Osteoblast (primary cell): ENCODE data around the gene SAMD4A. TPM values are rescaled to one million over a fixed set of nuclear protein-coding genes. Genes with fewer than 3 reads are reported as not detected.

Experiments
- DNase-seq: peaks from one replicate; pipeline ENCODE4 v3.0.0; 2011; ENCODE audit warnings: low spot score, mixed read lengths; ENCODE audit not compliant: insufficient read length; ENCODE audit errors: missing footprints
- H2AFZ ChIP-seq: 2 replicates; pipeline ENCODE4 v1.6.0; 2011; ENCODE audit warnings: mild to moderate bottlenecking, low read length
- H3K27ac ChIP-seq: 2 replicates; pipeline ENCODE4 v1.5.1; 2011; ENCODE audit warnings: mild to moderate bottlenecking, low read depth, low read length, moderate library complexity
- H3K27me3 ChIP-seq: 2 replicates; pipeline ENCODE4 v1.6.0; 2012; ENCODE audit warnings: mild to moderate bottlenecking, control low read depth, inconsistent platforms, low read length, moderate library complexity; ENCODE audit not compliant: insufficient read depth
- H3K36me3 ChIP-seq: 2 replicates; pipeline ENCODE4 v1.5.1; 2011; ENCODE audit warnings: mild to moderate bottlenecking, low read length, control low read depth, moderate library complexity; ENCODE audit not compliant: insufficient read depth
- H3K4me1 ChIP-seq: 2 replicates; pipeline ENCODE4 v1.5.1; 2011; ENCODE audit warnings: mild to moderate bottlenecking, low read length, control low read depth, moderate library complexity; ENCODE audit not compliant: insufficient read depth
- H3K4me2 ChIP-seq: 2 replicates; pipeline ENCODE4 v1.6.0; 2011; ENCODE audit warnings: mild to moderate bottlenecking, low read length; ENCODE audit not compliant: insufficient read depth
- H3K4me3 ChIP-seq: fragments of 200-600 bp; sonication (generic); 3 replicates; pipeline ENCODE4 v1.5.1; 2012; ENCODE audit warnings: mild to moderate bottlenecking, low read length, inconsistent platforms; ENCODE audit not compliant: insufficient read depth
- H3K79me2 ChIP-seq: 2 replicates; pipeline ENCODE4 v1.6.0; 2012; ENCODE audit warnings: mild to moderate bottlenecking, low read length, control low read depth, inconsistent platforms; ENCODE audit not compliant: insufficient read depth
- H3K9me3 ChIP-seq: 2 replicates; pipeline ENCODE4 v1.5.1; 2011; ENCODE audit warnings: low read depth, low read length, control low read depth
- H4K20me1 ChIP-seq: 2 replicates; pipeline ENCODE4 v1.6.0; 2012; ENCODE audit warnings: mild to moderate bottlenecking, low read length, control low read depth; ENCODE audit not compliant: insufficient read depth
- CTCF ChIP-seq: IDR thresholded peaks from 2 replicates; pipeline ENCODE4 v1.5.1; 2011; ENCODE audit warnings: mild to moderate bottlenecking, low read depth, low read length, moderate library complexity; ENCODE audit errors: extremely low read depth
- total RNA-seq: library from RNA; depleted of rRNA; stranded (reverse); fragments of >200 nt; gene quantifications from 2 replicates; pipeline ENCODE4 v1.2.3, GENCODE V29; 2012

SAMD4A gene
- total RNA-seq, 1 donor, result 26.1 TPM

GRCh38 chr14:54754623-54755386 is 187.9 kb downstream of the SAMD4A start:
- H3K36me3 ChIP-seq, result peaks cover 36% of the 10 kb centered on the region
- no peaks in the 10 kb centered on the region for H3K27me3 ChIP-seq
- H2AFZ ChIP-seq, result no peak overlapping the region
- H3K4me1 ChIP-seq, result no peaks in the 10 kb centered on the region
- no peak overlapping the region for H3K4me2 ChIP-seq
- no peak overlapping the region for H3K27ac ChIP-seq
- TF ChIP-seq CTCF, result no peak
- H3K79me2 ChIP-seq, result no peaks in the 10 kb centered on the region
- H3K4me3 ChIP-seq, result no peak overlapping the region
- no peaks in the 10 kb centered on the region for H4K20me1 ChIP-seq
- DNase-seq, result no peak
- no peaks in the 10 kb centered on the region for H3K9me3 ChIP-seq

- Histone ChIP-seq H4K20me1 (no peaks in the 10 kb centered on the region), H3K4me3 (no peak overlapping the region), H3K4me2 (no peak overlapping the region), H3K9me3 (no peaks in the 10 kb centered on the region), H3K79me2 (no peaks in the 10 kb centered on the region), H3K36me3 (peaks cover 31% of the 10 kb centered on the region), H2AFZ (no peak overlapping the region), H3K4me1 (peaks cover 4% of the 10 kb centered on the region), H3K27me3 (no peaks in the 10 kb centered on the region), H3K27ac (no peak overlapping the region)
- TF ChIP-seq CTCF, result no peak
- no peak for DNase-seq
Observed at GRCh38 chr14:54756656-54757392, 189.9 kb downstream of the SAMD4A start.

- Histone ChIP-seq H3K4me1 (peaks cover 11% of the 10 kb centered on the region), H3K9me3 (no peaks in the 10 kb centered on the region), H3K36me3 (peaks cover 26% of the 10 kb centered on the region), H3K27me3 (no peaks in the 10 kb centered on the region), H3K79me2 (no peaks in the 10 kb centered on the region), H4K20me1 (no peaks in the 10 kb centered on the region), H2AFZ (no peak overlapping the region), H3K4me3 (no peak overlapping the region), H3K27ac (no peak overlapping the region), H3K4me2 (no peak overlapping the region)
- DNase-seq, result no peak
- no peak for TF ChIP-seq CTCF
Observed at GRCh38 chr14:54758041-54758440, 191.1 kb downstream of the SAMD4A start.

- DNase-seq, result no peak
- H3K79me2 ChIP-seq, result no peaks in the 10 kb centered on the region
- H3K4me2 ChIP-seq, result no peak overlapping the region
- H3K9me3 ChIP-seq, result no peaks in the 10 kb centered on the region
- no peak overlapping the region for H3K27ac ChIP-seq
- H3K4me1 ChIP-seq, result peaks cover 11% of the 10 kb centered on the region
- H2AFZ ChIP-seq, result no peak overlapping the region
- H4K20me1 ChIP-seq, result no peaks in the 10 kb centered on the region
- no peak overlapping the region for H3K4me3 ChIP-seq
- H3K27me3 ChIP-seq, result no peaks in the 10 kb centered on the region
- TF ChIP-seq CTCF, result no peak
- peaks cover 24% of the 10 kb centered on the region for H3K36me3 ChIP-seq
Observed at GRCh38 chr14:54759982-54760585, 193.2 kb downstream of the SAMD4A start.
